ENCODE measurements around the gene CES4A.

The CES4A gene

DNA sequence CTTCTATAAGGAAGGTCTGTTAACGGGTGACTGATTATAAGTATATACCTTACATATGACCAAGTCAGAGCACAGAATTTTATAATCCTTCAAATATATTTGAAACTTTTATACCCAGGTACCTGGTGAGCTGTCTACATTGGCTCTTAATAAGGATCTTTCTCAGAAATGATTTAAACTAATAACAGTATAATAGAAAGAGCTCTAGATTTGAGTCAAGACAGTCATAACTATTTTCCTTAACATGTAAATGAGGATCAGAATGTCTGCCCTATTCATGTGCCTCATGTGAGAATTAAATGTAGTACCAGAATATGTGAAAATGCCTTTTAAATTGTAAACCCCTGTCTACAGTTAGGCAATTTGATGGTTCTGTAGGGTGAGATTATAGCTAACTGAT lies 55.0 kb downstream of the CES4A start:
- TF ChIP-seq, protein P1, sequence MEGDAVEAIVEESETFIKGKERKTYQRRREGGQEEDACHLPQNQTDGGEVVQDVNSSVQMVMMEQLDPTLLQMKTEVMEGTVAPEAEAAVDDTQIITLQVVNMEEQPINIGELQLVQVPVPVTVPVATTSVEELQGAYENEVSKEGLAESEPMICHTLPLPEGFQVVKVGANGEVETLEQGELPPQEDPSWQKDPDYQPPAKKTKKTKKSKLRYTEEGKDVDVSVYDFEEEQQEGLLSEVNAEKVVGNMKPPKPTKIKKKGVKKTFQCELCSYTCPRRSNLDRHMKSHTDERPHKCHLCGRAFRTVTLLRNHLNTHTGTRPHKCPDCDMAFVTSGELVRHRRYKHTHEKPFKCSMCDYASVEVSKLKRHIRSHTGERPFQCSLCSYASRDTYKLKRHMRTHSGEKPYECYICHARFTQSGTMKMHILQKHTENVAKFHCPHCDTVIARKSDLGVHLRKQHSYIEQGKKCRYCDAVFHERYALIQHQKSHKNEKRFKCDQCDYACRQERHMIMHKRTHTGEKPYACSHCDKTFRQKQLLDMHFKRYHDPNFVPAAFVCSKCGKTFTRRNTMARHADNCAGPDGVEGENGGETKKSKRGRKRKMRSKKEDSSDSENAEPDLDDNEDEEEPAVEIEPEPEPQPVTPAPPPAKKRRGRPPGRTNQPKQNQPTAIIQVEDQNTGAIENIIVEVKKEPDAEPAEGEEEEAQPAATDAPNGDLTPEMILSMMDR (IDR thresholded peaks at IDR 0.05; ENCODE audit: low read depth, low read length): no peak
- DNase-seq (ENCODE audit: low read depth in 2 of 2): no peak
- H3K4me3 ChIP-seq (replicated peaks in 1 of 2; ENCODE audit: low read depth in 2 of 2, low read length in 2 of 2): no peak overlapping the region

DNA sequence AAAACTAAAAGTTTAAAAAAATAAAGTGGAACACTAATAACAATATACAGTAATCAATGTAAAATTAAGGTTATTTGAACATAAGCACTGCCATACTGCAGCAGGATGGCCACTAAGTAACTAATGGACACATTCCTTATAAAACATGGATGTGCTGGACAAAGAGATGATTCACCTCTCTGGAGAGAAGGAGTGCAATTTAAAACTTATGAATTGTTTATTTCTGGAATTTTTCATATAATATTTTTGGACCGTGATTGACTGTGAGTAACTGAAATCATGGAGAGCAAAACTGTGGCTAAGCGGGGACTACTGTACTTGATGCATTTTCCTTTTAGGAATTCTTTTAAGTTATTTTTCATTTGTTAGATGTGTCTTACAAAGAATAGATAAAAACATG lies 62.4 kb downstream of the CES4A start:
- no peak for DNase-seq (ENCODE audit: low read depth in 2 of 2)
- no peak overlapping the region for H3K4me3 ChIP-seq (replicated peaks in 1 of 2; ENCODE audit: low read depth in 2 of 2, low read length in 2 of 2)
- TF ChIP-seq, protein P1 (IDR thresholded peaks at IDR 0.05; ENCODE audit: low read depth, low read length): no peak

DNA sequence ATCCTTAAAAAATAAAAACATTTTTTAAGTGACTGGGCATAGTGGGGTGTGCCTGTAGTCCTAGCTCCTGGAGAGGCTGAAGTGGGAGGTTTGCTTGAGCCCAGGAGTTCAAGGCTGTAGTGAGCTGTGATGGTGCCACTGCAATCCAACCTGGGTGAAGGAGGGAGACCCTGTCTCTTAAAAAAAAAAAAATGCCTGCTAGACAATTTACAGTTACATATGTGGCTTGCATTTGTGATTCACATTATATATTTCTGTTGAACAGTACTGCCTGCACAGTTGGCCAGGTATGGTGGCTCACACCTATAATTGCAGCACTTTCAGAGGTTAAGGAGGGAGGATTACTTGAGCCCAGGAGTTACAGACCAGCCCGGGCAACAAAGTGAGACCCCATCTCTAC lies 64.0 kb downstream of the CES4A start:
- TF ChIP-seq, protein P1 (IDR thresholded peaks at IDR 0.05; ENCODE audit: low read depth, low read length): no peak
- DNase-seq (ENCODE audit: low read depth in 2 of 2): no peak
- H3K4me3 ChIP-seq (replicated peaks in 1 of 2; ENCODE audit: low read depth in 2 of 2, low read length in 2 of 2): no peak overlapping the region

DNA sequence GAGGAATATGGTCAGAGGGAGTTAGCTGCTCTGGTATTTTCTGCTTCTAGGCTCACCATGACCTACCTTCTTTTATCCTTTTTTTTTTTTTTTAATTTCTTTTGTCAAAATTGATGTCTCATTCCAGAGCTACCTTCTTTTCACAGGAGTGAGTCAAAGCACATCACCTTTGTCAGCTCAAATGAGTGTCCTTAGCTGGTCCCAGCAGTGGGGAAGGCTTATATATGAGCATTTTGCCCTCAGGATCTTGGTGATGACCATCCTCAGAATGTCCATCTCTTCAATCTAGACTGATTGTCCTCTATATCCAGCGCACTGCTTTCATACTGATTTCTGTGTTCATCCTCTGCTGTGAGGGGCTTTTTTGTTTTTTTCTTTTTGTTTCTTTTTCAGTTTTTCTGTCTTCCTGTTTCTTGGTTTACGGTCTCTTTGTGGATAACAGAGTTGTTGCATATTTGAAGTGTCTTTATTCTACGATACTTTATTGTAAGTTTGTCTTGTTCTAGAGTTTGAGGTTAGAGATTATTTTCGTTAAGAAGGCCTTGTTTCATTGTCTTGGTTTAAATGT lies 65.5 kb downstream of the CES4A start:
- no peak for DNase-seq (ENCODE audit: low read depth in 2 of 2)
- TF ChIP-seq, protein P1 (IDR thresholded peaks at IDR 0.05; ENCODE audit: low read depth, low read length): no peak
- H3K4me3 ChIP-seq (replicated peaks in 1 of 2; ENCODE audit: low read depth in 2 of 2, low read length in 2 of 2): no peak overlapping the region

DNA sequence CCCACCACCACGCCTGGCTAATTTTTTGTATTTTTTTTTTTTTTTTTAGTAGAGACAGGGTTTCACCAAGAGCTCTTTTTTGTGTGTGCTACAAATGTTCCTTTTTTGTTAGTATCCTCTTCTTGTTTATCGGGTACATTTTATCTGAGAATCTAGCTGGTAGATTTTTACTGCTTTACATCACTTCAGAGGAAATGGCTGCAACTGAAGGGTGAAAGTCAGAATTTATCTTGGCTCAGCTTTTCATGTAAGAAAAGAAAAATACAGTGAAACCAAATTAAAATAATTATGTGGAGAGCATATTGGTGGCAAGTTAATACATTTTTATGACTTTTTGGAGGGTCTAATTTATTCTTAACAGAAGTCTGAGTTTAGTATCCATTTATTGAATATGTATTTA lies 66.5 kb downstream of the CES4A start:
- peak in 1 of 2 donors; percentile 19 for DNase-seq (ENCODE audit: low read depth in 2 of 2)
- no peak overlapping the region for H3K4me3 ChIP-seq (replicated peaks in 1 of 2; ENCODE audit: low read depth in 2 of 2, low read length in 2 of 2)
- TF ChIP-seq, protein P1 (IDR thresholded peaks at IDR 0.05; ENCODE audit: low read depth, low read length): no peak

DNA sequence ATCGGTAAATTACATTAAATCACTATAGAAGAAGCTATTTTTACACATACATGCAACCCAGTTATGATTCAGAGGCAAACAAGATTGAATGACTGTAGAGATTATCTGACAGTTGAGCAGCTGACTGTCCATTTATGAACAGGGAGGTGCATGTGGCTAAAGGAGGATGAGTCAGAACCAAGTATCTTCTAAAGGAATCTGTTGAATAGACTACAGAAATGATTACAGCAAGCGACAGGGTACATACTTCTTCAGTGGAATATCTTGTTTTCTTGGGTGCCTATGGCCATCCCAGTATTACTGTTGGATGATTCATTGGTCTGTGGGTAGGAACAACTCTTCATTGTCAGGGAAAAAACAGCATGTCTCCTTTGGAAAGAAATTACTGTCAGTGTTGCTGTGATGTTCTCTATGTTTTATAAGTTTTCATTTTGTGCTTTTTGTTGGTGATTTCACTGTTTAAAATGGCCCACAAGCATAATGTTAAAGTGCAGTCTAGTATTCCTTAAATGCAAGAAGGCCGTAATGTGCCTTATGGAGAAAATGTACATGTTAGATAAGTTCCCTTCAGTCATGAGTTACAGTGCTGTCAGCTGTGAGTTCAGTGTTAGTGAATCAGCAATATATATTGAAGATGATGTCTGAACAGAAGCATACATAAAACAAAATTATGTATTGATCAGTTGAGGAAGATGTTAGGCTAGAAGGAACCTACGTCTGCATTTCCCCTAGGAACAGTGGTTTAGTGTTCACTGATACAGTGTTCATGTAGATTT lies 67.5 kb downstream of the CES4A start:
- peak; percentile 71 to 96 for DNase-seq (ENCODE audit: low read depth in 2 of 2)
- TF ChIP-seq, protein P1 (IDR thresholded peaks at IDR 0.05; ENCODE audit: low read depth, low read length): no peak
- no peak overlapping the region for H3K4me3 ChIP-seq (replicated peaks in 1 of 2; ENCODE audit: low read depth in 2 of 2, low read length in 2 of 2)
